K562 (cell line): ENCODE measurements around the gene EHD3. TPM values are rescaled to one million over a fixed set of nuclear protein-coding genes. Genes with fewer than 3 reads are reported as not detected.

Experiments
- ATAC-seq: fragments of 200-7000 bp; cut with Tn5 transposase; 3 replicates; pipeline ENCODE4 v1.9.1; 2020; ENCODE audit warnings: moderate library complexity
- BruUV-seq: library from RNA; stranded (reverse); fragments of 400-500 nt; replicated peaks from 2 replicates; lab custom pipeline; 2021; lab: Mats Ljungman, UMichigan
- CTCF ChIA-PET: fragments of 300-600 bp; formaldehyde crosslinking; extraction: SDS; loops from one replicate; lab custom pipeline; 2021; ENCODE audit warnings: low intra/inter-chr PET ratio; lab: Yijun Ruan, JAX
- POLR2A ChIA-PET: fragments of 300-600, 350-650 bp; sonication (Branson Sonifier 250); formaldehyde crosslinking; extraction: SDS; loops from one replicate; lab custom pipeline; 2021; ENCODE audit warnings: antibody characterized with exemption, inconsistent platforms; lab: Yijun Ruan, JAX
- DNase-seq, 4 experiments: peaks; one replicate each; pipeline versions ENCODE4 v3.0.0 to v3.0.0-alpha.2; 2011 to 2018; ENCODE audit warnings: low spot score in 3 of 4, mixed read lengths in 3 of 4; ENCODE audit errors: extremely low read depth in 1 of 4
- FAIRE-seq: peaks from 2 replicates; lab custom pipeline; 2011; peaks lifted over from hg19 to GRCh38; lab: Jason Lieb, UNC
- H2AFZ ChIP-seq: 2 replicates; pipeline ENCODE4 v1.6.0; 2011; ENCODE audit warnings: low read depth, low read length, control low read depth, inconsistent platforms
- H3K27ac ChIP-seq: fragments of 200-600 bp; 3 replicates; pipeline ENCODE4 v1.8.0; 2011; ENCODE audit warnings: low read depth, mild to moderate bottlenecking, control low read depth, inconsistent platforms, low read length, moderate library complexity, mixed read lengths; ENCODE audit errors: extremely low read depth
- H3K27me3 ChIP-seq, 2 experiments: fragments of 300-600 bp in 1 of 2; 2 replicates in 1 of 2; 3 replicates in 1 of 2; pipeline versions ENCODE4 v1.6.0 to v1.8.0; 2011; ENCODE audit warnings: inconsistent platforms in 2 of 2, low read length in 2 of 2, mild to moderate bottlenecking in 1 of 2, mixed read lengths in 1 of 2, moderate library complexity in 1 of 2; ENCODE audit not compliant: control insufficient read depth in 2 of 2, insufficient read depth in 2 of 2
- H3K36me3 ChIP-seq: fragments of 300-600 bp; 3 replicates; pipeline ENCODE4 v1.8.0; 2011; ENCODE audit warnings: mild to moderate bottlenecking, low read length, inconsistent platforms; ENCODE audit not compliant: control insufficient read depth, insufficient read depth
- H3K4me1 ChIP-seq, 2 experiments: fragments of 200-600 bp in 1 of 2; replicated peaks in 1 of 2; 2 replicates in 1 of 2; 3 replicates in 1 of 2; pipeline versions ENCODE4 v1.5.1 to v1.8.0; 2011; ENCODE audit warnings: inconsistent platforms in 2 of 2, low read length in 2 of 2, mild to moderate bottlenecking in 1 of 2, mixed read lengths in 1 of 2, moderate library complexity in 1 of 2; ENCODE audit not compliant: control insufficient read depth in 2 of 2, insufficient read depth in 2 of 2
- H3K4me2 ChIP-seq: 2 replicates; pipeline ENCODE4 v1.6.1; 2011; ENCODE audit warnings: low read length, control low read depth, inconsistent platforms, mixed read lengths; ENCODE audit not compliant: insufficient read depth
- H3K4me3 ChIP-seq: fragments of 200-600 bp; sonication (generic), shearing (Covaris generic); 2 replicates; pipeline ENCODE4 v1.5.1; 2016; ENCODE audit warnings: control low read depth, inconsistent platforms
- H3K79me2 ChIP-seq: fragments of 200-600 bp; 3 replicates; pipeline ENCODE4 v1.8.0; 2011; ENCODE audit warnings: low read length, inconsistent platforms; ENCODE audit not compliant: control insufficient read depth, insufficient read depth
- H3K9ac ChIP-seq, 2 experiments: 2 replicates each; pipeline versions ENCODE4 v1.6.0 to v1.6.1; 2011; ENCODE audit warnings: low read depth in 2 of 2, low read length in 2 of 2, control low read depth in 1 of 2, inconsistent platforms in 1 of 2, mild to moderate bottlenecking in 1 of 2, mixed read lengths in 1 of 2; ENCODE audit not compliant: insufficient read depth in 1 of 2
- H3K9me1 ChIP-seq: one replicate; pipeline ENCODE4 v1.6.0; 2011; ENCODE audit warnings: inconsistent platforms, mild to moderate bottlenecking, low read length, moderate library complexity; ENCODE audit not compliant: control insufficient read depth, insufficient read depth
- H3K9me3 ChIP-seq: replicated peaks from 2 replicates; pipeline ENCODE4 v1.5.1; 2011; ENCODE audit warnings: low read depth, low read length, inconsistent platforms; ENCODE audit not compliant: control insufficient read depth, insufficient read depth
- H4K20me1 ChIP-seq: replicated peaks from 2 replicates; pipeline ENCODE4 v1.6.1; 2011; ENCODE audit warnings: low read length, inconsistent platforms, mixed read lengths; ENCODE audit not compliant: control insufficient read depth, insufficient read depth
- DPF2 ChIP-seq: fragments of 450-650 bp; IDR thresholded peaks from 2 replicates; pipeline ENCODE4 v1.6.1; 2016
- FIP1L1 ChIP-seq: fragments of 200-400 bp; formaldehyde crosslinking; IDR thresholded peaks from 2 replicates; pipeline ENCODE4 v1.6.1; 2018; ENCODE audit warnings: mild to moderate bottlenecking, low read depth, low read length; ENCODE audit not compliant: poor library complexity, severe bottlenecking
- MNT ChIP-seq, 2 experiments: fragments of 450-650 bp; conservative IDR thresholded peaks; 2 replicates each; pipeline ENCODE4 v1.6.1; 2017; ENCODE audit warnings: mild to moderate bottlenecking in 2 of 2, moderate library complexity in 2 of 2
- NFATC3 ChIP-seq: fragments of 450-650 bp; IDR thresholded peaks from 2 replicates; pipeline ENCODE4 v1.6.1; 2017; ENCODE audit warnings: mild to moderate bottlenecking
- NFRKB ChIP-seq: fragments of 450-650 bp; IDR thresholded peaks from 2 replicates; pipeline ENCODE4 v1.6.1; 2016; ENCODE audit warnings: low read depth
- RHOXF2B ChIP-seq: fragments of 250-450 bp; sonication (Bioruptor Pico); conservative IDR thresholded peaks from 2 replicates; pipeline ENCODE4 v1.5.1; 2021
- SPI1 ChIP-seq: IDR thresholded peaks from 2 replicates; pipeline ENCODE4 v1.6.1; 2011; ENCODE audit warnings: low read depth, low read length, control low read depth, borderline replicate concordance
- WGBS: fragments of 100-300 bp; shearing (Covaris generic); methylation state at CpG from one replicate; pipeline ENCODE4 v1.1.6; 2016; ENCODE audit warnings: low coverage, mixed read lengths; ENCODE audit not compliant: insufficient coverage; ENCODE audit errors: missing lambda C conversion rate; 5-methylcytosine and 5-hydroxymethylcytosine counted together
- in situ Hi-C: fragments of 300-500 bp; cut with MboI; formaldehyde crosslinking; loops from 4 replicates; pipeline ENCODE4 v1.15.0; 2018; ENCODE audit warnings: inconsistent platforms, mixed read lengths
- intact Hi-C: fragments of 100-400 bp; cut with micrococcal nuclease; formaldehyde crosslinking; loops from 2 replicates; pipeline ENCODE4 v1.14.2; 2022
- polyA plus RNA-seq, 8 experiments: library from polyadenylated mRNA; depleted of rRNA in 4 of 8; stranded (reverse) in 5 of 8; unstranded in 3 of 8; fragments of >200 nt; fragmentation: Nextera tagmentation in 2 of 8; fragmentation: Illumina TruSeq in 1 of 8; extraction: Ambion mirVana in 2 of 8; extraction: Trizol in 1 of 8; gene quantifications; 2 replicates each; pipeline versions ENCODE4 v1.2.1 to v1.2.3, GENCODE V29; 2011 to 2014; ENCODE audit warnings: inconsistent platforms in 1 of 8, missing spikeins in 1 of 8
- total RNA-seq, 7 experiments: library from RNA; depleted of rRNA in 6 of 7; stranded (reverse); fragments of >200 nt in 6 of 7; fragmentation: Illumina TruSeq in 2 of 7; extraction: Trizol in 2 of 7; gene quantifications; 2 replicates each; pipeline versions ENCODE4 v1.2.1 to v1.2.3, GENCODE V29; 2011 to 2021; ENCODE audit warnings: low replicate concordance in 1 of 7

EHD3 gene
- total and polyA plus RNA-seq, 9 of the 15 experiments (the other 6 are each of a cell fraction or from before 2014, with no cell fraction given): under 0.01 to 0.04 (median 0.03) TPM; not detected in 3

- ChIA-PET POLR2A (interaction anchor here (0.6 kb wide), 1 partner anchor 69 kb away, joined by 3 read pairs; no protein-coding TSS in a partner anchor), CTCF (no interaction called here)
- DNase-seq (no peak), ATAC-seq (no peak), FAIRE-seq (no peak)
- in situ Hi-C loops: no loop called here
- no peak overlapping the region for H2AFZ ChIP-seq
- H3K4me3 ChIP-seq: no peak overlapping the region
- 1% methylated on average over 9 of the region's 9 CpGs for WGBS
- no peak overlapping the region for H3K9ac ChIP-seq
- H3K9me3 ChIP-seq: no peaks in the 10 kb centered on the region
- BruUV-seq: no TSS peak
- H3K36me3 ChIP-seq: no peaks in the 10 kb centered on the region
- H3K27me3 ChIP-seq: peaks cover 0 to 17% of the 10 kb centered on the region in 2 experiments; a peak in 3 of 5 replicates
- no peak overlapping the region for H3K27ac ChIP-seq
- no peaks in the 10 kb centered on the region for H4K20me1 ChIP-seq
- no peaks in the 10 kb centered on the region for H3K4me1 ChIP-seq
- TF ChIP-seq NFRKB (no peak), SPI1 (no peak), NFATC3 (no peak), FIP1L1 (no peak), RHOXF2B (CRISPR knock-in tag) (no peak), MNT (conservative IDR thresholded peaks at IDR 0.05) (no peak), DPF2 (no peak)
- TF ChIP-seq, all 486 proteins: peak for 0
- no peaks in the 10 kb centered on the region for H3K79me2 ChIP-seq
- no peaks in the 10 kb centered on the region for H3K9me1 ChIP-seq
- intact Hi-C loops: no loop called here
- H3K4me2 ChIP-seq: no peak overlapping the region
Measured at GRCh38 chr2:31200972-31201371, 33.0 kb upstream of the EHD3 start.
